Left cardiac atrium (tissue), 4 donors: ENCODE measurements around the gene INPP4A. TPM values are rescaled to one million over a fixed set of nuclear protein-coding genes. Genes with fewer than 3 reads are reported as not detected.

Source experiments
- ATAC-seq, 2 donors: fragments of 200-7000 bp; cut with Tn5 transposase; one replicate each; pipeline ENCODE4 v1.9.1; 2020; ENCODE audit warnings: mild to moderate bottlenecking in 2 of 2, moderate library complexity in 2 of 2
- DNase-seq: peaks from one replicate; pipeline ENCODE4 v3.0.0-alpha.2; 2020
- intact Hi-C, 2 donors: fragments of 100-400 bp; cut with DNase I; formaldehyde crosslinking; loops; one replicate each; pipeline versions ENCODE4 v1.14.1 to v1.15.1; 2022 to 2023
- total RNA-seq, 2 donors: library from RNA; stranded (reverse); fragmentation: NEBNext Ultra II Directional; extraction: Animal tissue kit (Norgen Biotek cat#: 25700); gene quantifications; one replicate each; pipeline ENCODE4 v1.2.1, GENCODE V29; 2021
- donor health status: DM: no; HTN: yes; CAD: no.
- donor health status: DM: no; HTN: yes; CAD: no; lungs with severe emphysema.
- donor health status: DM: yes; HTN: yes; CAD: no.
- donor health status: Dilated cardiomyopathy.

Gene INPP4A
- total RNA-seq, 2 donors from 2014 or later = 14.6 to 19.5 TPM

DNA sequence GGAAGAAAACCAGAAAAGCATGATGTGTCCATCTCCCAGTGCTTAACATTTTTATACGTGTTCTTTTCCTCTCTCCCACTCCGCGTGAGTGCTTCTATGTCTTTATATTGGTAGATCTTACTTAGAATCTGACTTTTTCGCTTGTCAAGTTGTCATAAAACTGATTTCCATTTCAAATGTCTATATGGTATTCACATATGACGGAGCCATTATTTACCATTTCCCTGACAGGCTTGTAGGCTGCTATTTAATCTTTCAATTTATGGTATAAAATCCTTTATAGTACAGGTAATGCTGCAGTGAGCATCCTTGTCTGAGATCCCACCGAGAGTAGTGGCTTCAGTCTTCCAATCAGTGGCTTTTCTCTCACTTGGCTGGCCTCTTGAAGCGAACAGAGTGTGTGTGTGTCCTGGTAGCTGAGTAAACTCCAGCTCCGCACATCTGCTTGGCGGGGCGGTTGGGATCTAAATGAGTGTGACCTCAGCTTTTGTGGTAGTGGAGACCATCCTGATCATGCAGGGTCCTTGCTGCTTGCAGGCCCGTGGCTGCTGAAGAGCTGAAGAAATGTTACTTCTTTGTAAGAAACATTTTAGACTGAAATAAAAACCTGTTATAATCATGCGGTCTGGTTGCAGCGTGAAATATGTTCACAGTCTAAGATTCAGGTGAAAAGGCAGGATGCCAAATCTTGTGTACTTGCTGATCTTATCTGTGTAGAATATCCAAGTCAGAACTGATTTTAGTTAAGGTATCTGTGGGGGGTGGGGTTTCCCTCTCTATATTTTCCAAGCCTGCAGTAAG is 40.2 kb downstream of the INPP4A start:
- DNase-seq = no peak
- no peak for ATAC-seq
- intact Hi-C loops = no loop called here

DNA sequence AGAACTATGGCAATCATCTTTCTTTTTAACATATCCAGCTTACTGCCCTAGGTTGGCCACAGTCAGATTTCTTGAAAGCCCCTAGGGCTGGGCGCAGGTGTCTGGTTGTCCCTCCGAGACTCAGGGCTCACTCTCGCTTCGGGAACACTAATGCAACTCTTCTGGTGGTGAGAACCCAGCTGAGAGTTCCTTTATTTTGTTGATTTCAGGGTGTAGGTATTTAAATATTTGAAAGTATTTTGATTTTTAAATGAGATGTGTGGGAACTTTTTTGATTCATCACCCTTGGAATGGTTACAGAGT is 40.7 kb downstream of the INPP4A start:
- no peak for DNase-seq
- ATAC-seq = no peak
- intact Hi-C loops = no loop called here

DNA sequence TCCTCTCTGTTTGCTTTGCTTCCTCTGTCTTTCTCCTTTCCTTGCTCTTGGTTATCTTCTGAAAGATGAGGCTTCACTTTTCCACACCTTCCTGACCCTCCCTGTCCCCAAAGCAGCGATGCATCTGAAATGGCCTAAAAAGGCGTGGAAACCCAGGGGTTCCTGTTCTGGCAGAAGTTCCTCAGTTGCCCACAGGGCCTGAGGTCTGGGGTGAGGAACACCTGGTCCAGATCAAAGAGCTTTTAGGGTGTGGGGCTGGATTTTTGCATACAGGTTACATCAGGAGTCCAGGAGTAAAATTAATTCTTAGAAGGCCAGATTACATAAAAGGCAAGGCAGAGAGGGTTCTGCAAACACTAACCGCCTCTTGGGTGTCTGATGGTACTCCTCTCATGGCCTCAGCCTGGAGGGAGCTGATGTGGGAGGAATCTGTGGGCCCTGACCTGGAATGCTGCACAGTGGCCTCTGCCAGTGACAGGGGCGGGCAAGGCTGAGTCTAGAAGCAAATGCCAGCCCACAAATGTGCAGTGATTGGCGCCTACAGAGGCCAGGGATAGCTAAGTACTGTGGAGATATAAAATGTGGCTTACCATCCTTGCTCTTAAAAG is 41.8 kb downstream of the INPP4A start:
- no peak for DNase-seq
- intact Hi-C loops = no loop called here
- ATAC-seq = peak in 1 of 2 donors; percentile 62

DNA sequence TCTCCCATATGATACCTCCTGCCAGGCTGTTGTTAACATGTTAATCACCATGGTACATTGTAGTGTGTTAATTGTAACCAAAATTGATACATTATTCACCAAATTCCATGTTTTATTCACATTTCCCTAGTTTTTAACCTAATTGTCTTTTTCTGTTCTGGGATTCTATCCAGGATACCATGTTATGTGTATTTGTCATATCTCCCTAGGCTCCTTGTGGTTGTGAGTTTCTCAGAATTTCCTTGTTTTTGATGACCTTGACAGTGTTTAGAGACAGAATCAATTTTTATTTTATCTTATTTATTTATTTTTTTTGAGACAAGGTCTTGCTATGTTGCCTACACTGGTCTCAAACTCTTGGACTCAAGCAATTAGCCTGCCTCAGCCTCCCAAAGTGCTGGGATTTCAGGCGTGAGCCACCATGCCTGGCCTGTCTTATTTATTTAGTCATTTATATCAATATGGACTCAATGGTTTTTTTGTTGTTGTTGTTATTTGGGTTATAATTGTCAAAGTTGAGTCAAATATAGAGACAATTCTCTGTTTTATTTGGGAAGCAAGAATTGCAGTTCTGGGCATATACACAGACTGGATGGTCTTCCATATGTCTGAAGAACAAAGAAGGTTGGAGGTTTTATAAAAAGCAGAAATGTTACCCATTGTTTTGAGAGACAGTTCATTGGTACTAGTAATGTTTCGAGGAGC is 42.6 kb downstream of the INPP4A start:
- intact Hi-C loops = no loop called here
- DNase-seq (no peak), ATAC-seq (no peak)

DNA sequence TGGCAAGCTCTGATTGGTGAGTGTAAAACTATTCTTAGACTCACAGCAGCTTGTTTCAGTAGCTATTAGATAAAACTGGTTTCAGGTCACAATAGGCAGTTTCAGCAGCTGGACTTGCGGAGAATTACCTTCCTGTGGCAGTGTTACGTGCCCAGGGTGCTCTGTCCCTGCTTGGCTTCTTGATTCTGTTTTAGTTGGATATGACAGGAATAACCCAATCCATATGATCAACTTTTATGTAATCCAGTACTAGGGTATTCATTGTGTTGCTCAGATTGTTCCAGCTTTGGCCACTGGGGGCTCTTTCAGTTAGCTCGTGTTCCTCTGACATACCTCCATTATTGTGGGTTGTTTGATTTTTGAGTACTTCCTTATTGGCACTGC is 43.1 kb downstream of the INPP4A start:
- ATAC-seq (peak in 1 of 2 donors; percentile 28), DNase-seq (no peak)
- intact Hi-C loops = no loop called here

DNA sequence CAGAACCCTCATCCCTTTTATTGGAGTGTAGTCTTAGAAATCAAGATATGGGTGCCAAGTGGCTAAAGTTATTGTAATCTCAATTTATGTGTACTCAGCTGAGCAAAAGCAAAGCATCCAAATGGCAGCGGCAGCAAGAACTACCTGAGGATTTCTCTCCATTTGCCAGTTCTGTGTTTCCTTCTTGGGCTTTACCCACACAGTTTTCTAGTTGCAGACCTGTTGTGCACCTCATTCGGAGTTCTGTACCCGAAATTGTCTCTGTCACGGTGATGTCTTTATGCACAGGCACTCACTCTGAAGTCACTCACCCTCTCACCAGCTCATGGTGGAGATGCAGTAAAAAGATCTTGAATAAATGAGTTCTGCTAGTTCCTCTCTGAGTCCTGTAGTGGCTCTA is 43.6 kb downstream of the INPP4A start:
- DNase-seq = no peak
- no peak for ATAC-seq
- intact Hi-C loops = no loop called here

DNA sequence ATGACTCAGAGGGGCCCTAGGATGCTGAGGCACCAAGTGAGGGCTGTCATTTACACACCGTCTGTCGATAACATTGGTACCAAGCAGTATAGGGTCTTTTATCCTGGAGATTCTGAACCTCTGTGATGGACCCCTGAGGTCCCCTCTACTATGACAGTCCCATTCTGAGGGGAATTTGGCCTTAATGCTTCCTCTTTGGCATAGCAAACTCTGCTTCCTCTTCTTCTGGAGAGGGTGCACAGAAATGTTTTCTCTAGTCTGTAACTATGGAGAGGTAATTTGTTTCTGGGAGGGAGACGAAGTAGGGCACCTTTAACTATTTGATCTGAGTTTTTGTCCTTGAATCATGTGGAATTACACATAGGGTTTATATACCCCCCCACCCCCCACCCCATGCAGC is 44.8 kb downstream of the INPP4A start:
- ATAC-seq = no peak
- intact Hi-C loops = no loop called here
- no peak for DNase-seq

DNA sequence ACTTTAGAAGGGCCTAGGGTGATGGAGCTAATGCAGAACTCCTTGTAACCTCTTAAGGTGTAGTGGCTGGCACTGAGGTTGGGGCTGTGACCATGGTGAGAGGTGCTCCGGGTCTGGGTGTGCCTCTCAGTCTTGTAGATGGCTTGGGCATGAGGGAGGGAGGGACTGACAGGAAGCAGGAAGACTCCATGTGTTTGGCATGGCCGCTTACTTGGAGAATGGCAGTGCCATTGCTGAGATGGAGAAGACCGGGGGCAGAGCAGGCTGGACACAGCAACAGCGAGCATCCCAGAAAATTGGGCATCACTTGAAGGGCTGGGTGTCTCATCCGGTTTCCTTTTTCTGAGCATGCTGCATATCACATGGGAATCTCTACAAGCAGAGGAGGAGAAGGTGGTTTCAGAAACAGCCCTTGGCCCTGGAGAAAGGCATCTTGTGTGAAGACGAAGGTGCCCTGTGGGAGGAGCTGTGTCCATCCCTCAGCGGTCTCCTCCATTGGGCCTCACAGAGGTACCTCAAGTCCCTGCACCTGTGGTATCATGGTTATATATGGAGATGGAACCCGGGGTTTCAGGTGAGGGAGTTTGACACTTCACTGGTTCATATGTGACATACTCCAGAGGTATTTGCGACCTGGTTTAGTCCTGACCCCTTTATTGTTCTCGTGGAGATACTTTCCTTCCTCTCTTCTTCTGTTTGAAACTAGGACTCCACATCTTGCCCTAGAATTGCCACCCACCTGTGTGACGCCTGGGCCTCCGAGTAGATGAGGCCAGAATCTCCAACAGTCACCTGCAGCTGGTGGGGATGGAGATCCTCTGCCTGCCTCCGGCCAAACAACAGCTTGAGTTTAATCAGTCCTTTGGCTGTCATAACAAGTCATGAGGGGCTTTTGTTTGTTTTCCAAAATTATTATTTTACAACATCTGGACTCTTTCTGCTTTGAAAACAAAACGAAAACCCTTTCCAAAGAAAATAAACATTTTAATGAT is 45.6 kb downstream of the INPP4A start:
- intact Hi-C loops = no loop called here
- ATAC-seq (no peak), DNase-seq (no peak)

DNA sequence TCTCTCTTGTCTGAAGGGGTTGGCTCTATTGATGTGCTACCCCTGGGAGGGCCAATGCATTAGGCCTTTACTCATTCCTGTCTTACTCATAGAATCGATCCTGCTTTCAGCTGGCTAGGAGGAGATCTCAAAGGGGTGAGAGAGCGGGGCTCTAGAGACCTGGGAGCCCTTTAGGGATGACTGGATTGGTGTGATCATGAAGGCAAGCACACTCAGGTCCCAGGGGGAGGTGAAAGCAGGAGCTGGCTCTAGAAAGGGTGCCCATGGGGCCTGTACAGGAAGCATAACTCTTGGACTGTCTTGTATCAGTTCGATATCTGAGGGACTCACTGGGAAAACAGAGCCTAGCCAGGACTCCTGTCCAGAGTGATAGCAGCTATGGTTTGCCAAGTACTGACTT is 47.8 kb downstream of the INPP4A start:
- ATAC-seq (no peak), DNase-seq (no peak)
- intact Hi-C loops = no loop called here

DNA sequence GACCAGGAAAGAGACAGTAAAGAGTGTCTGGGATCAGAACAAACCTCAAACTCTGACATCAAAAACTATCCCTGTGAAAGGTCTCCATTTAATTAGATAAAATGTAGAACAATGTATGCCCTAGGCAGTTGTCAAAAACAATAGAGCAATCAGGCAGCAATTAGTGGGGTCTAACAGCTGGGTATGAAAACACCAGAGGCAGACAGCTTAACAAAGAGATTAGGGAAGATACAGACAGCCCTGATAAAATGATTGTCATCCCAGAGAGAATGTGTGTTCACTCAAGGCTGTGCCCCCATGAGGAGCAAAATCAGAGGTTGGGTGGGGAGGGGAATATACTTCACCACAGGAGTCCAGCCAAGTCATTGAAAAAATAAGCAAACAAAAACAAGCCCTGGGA is 50.0 kb downstream of the INPP4A start:
- DNase-seq (no peak), ATAC-seq (no peak)
- intact Hi-C loops = no loop called here

DNA sequence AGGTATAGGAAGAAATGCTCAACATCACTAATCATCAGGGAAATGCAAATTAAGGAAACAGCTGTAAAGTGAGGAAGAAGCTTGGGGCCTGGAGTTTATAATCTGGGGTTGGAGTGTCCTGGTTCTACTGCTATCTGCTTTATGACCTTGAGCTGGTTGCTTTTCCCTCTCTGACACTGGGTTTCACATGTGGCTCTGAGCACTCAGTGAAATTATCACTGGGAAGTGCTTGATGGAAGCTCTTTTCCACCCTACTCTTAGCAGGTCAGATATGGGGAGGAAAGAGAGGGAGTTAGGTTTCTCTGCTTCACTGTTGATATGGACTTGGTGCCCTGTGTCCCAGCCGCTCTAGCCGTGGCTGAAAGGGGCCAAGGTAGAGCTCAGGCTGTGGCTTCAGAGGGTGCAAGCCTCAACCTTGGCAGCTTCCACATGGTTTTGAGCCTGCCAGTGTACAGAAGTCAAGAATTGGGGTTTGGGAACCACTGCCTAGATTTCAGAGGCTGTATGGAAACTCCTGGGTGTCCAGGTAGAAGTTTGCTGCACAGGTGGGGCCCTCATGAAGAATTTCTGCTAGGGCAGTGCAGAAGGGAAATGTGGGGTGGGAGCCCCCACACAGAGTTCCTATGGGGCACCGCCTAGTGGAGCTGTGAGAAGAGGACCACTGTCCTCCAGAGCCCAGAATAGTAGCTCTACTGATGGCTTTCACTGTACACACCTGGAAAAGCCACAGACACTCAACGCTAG is 52.3 kb downstream of the INPP4A start:
- ATAC-seq = peak in 1 of 2 donors; percentile 56

DNA sequence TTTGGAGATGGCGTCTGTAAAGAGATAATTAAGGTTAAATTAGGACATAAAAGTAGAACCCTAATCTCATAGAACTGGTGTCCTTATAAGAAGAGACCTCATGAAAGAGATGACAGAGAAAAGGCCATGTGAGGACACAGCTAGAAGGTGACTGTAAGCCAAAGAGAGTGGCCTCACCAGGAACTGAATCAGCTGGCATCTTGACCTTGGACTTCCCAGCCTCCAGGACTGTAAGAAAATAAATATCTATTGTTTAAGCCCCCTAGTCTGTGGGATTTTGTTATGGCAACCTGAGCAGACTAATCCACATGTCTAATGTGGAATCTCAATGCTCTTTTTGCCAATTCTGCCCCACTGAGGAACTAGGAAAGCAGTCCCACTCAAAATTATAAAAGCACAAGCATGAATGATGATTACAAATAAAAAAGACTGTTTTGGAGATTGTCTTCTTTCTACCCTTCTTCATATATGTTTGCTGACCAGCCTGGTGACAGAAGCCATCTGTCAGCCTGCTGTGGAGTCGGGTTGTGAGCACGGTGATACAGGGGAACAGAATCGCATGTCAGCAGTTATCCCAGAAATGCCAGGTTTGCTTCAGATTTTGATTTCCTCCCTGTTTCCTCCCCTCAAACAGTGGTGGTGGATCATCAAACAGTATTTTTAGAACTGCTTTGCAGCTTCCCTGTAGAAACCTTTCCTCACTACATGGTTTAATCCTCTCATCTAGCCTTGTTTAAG is 54.2 kb downstream of the INPP4A start:
- no peak for DNase-seq
- no peak for ATAC-seq
- intact Hi-C loops = no loop called here

More for the DNA sequence above, 52.3 kb downstream of the INPP4A start:
- DNase-seq = no peak
- intact Hi-C loops = no loop called here

DNA sequence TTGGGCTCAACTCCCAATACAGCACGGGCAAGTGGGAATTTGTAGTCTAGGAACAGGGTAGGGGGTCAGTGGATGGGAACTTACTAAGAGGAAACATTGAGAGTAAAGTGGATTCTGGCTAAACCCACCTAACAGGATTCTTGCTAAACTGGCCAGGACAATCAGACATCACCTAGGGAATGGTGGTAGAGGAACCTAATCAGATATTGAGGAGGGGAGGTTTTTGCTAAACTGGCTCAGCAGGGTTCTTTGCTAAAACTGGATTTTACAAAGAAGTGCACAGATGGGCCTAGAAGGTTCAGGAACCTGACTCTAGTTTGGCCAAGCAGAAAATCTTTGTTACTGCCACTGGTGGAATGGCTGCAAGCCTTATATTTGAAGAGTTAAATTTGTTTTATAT is 55.9 kb downstream of the INPP4A start:
- no peak for DNase-seq
- intact Hi-C loops = loop anchor here in 1 of 2 donors (5.0 kb wide), 1 partner anchor 33 kb away; no protein-coding TSS in a partner anchor
- ATAC-seq = no peak

DNA sequence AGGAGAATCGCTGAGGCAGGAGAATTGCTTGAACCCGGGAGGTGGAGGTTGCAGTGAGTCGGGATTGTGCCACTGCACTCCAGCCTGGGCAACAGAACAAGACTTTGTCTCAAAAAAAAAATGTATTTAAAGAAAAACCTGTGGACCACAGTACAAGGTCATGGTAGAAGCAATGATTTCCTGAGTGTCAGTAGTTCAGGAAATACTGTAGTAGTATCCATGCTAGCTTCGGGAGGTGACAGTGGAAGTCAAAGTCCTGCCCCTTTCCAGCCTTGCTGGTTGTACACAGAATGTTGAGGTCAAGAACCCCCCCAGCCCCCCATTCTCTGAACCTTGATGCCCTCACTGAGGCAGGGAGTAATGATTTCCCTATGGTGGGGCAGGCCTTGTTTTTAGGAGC is 56.6 kb downstream of the INPP4A start:
- DNase-seq (no peak), ATAC-seq (no peak)
- intact Hi-C loops = loop anchor here in 1 of 2 donors (5.0 kb wide), 1 partner anchor 34 kb away; no protein-coding TSS in a partner anchor

DNA sequence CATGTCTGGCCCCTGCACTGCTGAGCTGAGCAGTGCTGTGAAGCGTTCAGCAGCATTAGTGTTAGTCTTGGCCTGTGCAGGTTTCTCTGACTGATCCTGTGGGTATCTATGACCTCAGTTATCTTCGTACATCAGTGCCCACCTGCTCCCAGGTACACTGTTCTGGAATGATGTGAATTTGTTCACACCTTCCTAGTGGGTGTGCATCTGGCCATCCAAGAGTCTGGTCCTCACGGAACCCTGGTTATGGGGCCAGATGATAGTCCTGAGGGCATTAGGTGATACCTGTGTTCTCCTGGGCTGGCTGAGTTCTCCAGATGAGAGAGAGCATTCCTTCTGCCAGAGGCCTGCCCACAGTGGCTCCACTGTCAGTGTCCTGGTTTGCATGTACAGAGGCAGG is 57.2 kb downstream of the INPP4A start:
- DNase-seq (no peak), ATAC-seq (no peak)
- intact Hi-C loops = loop anchor here in 1 of 2 donors (5.0 kb wide), 1 partner anchor 35 kb away; no protein-coding TSS in a partner anchor

DNA sequence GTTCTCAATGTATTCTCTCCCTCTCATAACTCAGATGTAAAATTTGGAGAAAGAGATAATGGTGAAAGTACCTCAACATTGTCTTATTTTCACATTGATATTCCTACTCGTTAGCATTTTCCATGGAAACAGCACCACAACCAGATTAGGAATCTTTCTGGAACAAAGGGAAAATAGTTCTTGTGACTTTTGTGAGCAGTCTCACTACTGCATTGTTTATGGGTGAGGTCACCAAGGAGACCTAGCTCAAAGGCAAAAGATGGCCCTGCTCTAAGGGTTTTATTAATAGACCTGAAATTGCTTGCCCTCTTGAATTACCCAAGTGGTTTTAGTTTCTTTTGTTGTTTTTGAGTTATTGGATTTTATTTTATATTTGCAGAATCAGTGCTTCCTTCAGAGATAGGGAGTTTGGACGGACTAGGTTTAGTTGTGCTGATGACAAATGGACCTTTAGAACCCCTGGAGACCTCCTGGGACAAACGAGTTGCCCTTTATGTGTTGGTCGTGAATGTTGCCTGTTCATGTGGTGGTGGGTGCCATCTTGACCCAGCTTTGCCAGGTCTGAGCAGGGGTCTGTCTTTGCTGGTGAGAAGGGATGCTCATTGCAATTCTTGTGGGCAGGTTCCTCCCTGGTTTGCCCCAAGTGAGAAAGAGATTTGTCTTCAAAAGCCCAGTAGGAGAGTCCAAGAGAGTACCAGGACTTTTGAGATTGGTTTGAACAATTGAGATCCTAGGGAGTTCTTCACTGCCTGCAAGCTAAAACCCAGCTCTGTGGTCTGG is 58.1 kb downstream of the INPP4A start:
- DNase-seq = no peak
- ATAC-seq = no peak
- intact Hi-C loops = loop anchor here in 1 of 2 donors (5.0 kb wide), 1 partner anchor 35 kb away; no protein-coding TSS in a partner anchor
